Right lobe of liver (tissue), 6 donors: Measurements from ENCODE around the gene KDSR. TPM values are rescaled to one million over a fixed set of nuclear protein-coding genes. Genes with fewer than 3 reads are reported as not detected.
A peak's percentile ranks its signal among the peaks of the same experiment; 100 is the strongest.

Source experiments
- ATAC-seq, 4 donors: fragments of 200-7000 bp; cut with Tn5 transposase; one replicate each; pipeline ENCODE4 v1.9.1; 2020; ENCODE audit warnings: mild to moderate bottlenecking in 4 of 4, moderate library complexity in 4 of 4
- DNase-seq, 3 donors: peaks; one replicate each; pipeline ENCODE4 v3.0.0-alpha.2; 2020
- H3K27ac ChIP-seq, 3 donors: fragments of 200-600 bp; one replicate each; pipeline ENCODE4 v1.8.0; 2022
- H3K27me3 ChIP-seq, 2 donors: fragments of 200-600 bp; one replicate each; pipeline ENCODE4 v1.8.0; 2022
- H3K36me3 ChIP-seq, 4 donors: fragments of 200-600 bp; sonication (generic) in 1 of 4; one replicate each; pipeline versions ENCODE4 v1.5.1 to v1.8.0; 2017 to 2022; ENCODE audit warnings: control low read depth in 1 of 4
- H3K4me1 ChIP-seq, 4 donors: fragments of 200-600 bp; sonication (generic) in 1 of 4; one replicate each; pipeline versions ENCODE4 v1.5.1 to v1.8.0; 2017 to 2022; ENCODE audit warnings: control low read depth in 1 of 4
- H3K4me3 ChIP-seq, 3 donors: fragments of 200-600 bp; one replicate each; pipeline ENCODE4 v1.8.0; 2022
- H3K9me3 ChIP-seq, 4 donors: fragments of 200-600 bp; sonication (generic) in 1 of 4; one replicate each; pipeline versions ENCODE4 v1.5.1 to v1.8.0; 2017 to 2022; ENCODE audit warnings: control low read depth in 1 of 4
- POLR2A ChIP-seq: fragments of 450-650 bp; IDR thresholded peaks from one replicate; pipeline ENCODE4 v1.6.1; 2017; ENCODE audit warnings: antibody characterized with exemption, mild to moderate bottlenecking
- WGBS: methylation state at CpG from one replicate; pipeline ENCODE4 v1.1.6; 2018; ENCODE audit warnings: low coverage, low lambda C conversion rate; ENCODE audit not compliant: insufficient coverage; ENCODE audit errors: missing lambda C conversion rate; 5-methylcytosine and 5-hydroxymethylcytosine counted together
- intact Hi-C, 2 donors: fragments of 100-400 bp; cut with DNase I; formaldehyde crosslinking; loops; one replicate each; pipeline versions ENCODE4 v1.11.2 to v1.14.1; 2022
- total RNA-seq, 6 experiments: library from RNA; depleted of rRNA in 2 of 6; stranded (reverse); fragments of >200 nt in 2 of 6; fragmentation: NEBNext Ultra II Directional in 3 of 6; extraction: Animal tissue kit (Norgen Biotek cat#: 25700) in 3 of 6; gene quantifications; one replicate each; pipeline versions ENCODE4 v1.1.0 to v1.2.4, GENCODE V29; 2016 to 2023
- TF ChIP-seq, protein P1 (sequence below), 4 donors: fragments of 200-600 bp in 3 of 4; fragments of 450-650 bp in 1 of 4; IDR thresholded peaks; one replicate each; pipeline versions ENCODE4 v1.5.1 to v1.8.0; 2016 to 2022; ENCODE audit warnings: antibody characterized with exemption in 4 of 4, mild to moderate bottlenecking in 2 of 4
- donor health status: DM: no; HTN: yes; CAD: no.
- donor health status: DM: no; HTN: no; CAD: no.
- donor health status: DM: no; HTN: no; CAD: no.
- donor health status: DM: no; HTN: yes; CAD: no.
- donor health status: DM: no; HTN: yes; CAD: no.

KDSR gene
- total RNA-seq, 6 experiments from 2014 or later = 32.3 to 67.1 (median 56.1) TPM

DNA sequence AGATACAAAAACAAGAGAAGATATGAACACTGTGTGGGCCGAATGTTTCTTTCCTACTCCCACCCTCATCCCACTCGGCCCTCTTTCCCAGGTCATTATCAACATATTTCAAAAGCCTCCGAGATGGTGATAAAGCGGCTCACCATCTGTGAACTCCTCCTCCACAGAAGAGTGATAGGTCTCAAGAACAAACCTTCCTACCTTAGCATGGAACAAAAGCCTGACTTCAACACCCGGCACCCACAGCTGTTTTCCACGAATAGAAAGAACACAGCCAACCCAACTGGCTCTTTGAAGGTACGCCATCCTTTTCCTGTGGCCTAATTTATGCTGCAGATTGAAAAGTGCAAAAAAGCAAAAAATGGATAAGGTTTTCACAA lies 76.2 kb downstream of the KDSR start:
- H3K9me3 ChIP-seq = no peaks in the 10 kb centered on the region
- DNase-seq (no peak), ATAC-seq (no peak)
- no peak overlapping the region for H3K4me3 ChIP-seq
- H3K36me3 ChIP-seq = no peaks in the 10 kb centered on the region
- intact Hi-C loops = no loop called here
- H3K27me3 ChIP-seq = no peaks in the 10 kb centered on the region
- peaks cover 0 to 4% (median 0%) of the 10 kb centered on the region in 4 donors for H3K4me1 ChIP-seq
- WGBS = 80% methylated on average over 7 of the region's 7 CpGs
- no peak overlapping the region for H3K27ac ChIP-seq
- no peak for TF ChIP-seq POLR2A
- TF ChIP-seq, protein P1, sequence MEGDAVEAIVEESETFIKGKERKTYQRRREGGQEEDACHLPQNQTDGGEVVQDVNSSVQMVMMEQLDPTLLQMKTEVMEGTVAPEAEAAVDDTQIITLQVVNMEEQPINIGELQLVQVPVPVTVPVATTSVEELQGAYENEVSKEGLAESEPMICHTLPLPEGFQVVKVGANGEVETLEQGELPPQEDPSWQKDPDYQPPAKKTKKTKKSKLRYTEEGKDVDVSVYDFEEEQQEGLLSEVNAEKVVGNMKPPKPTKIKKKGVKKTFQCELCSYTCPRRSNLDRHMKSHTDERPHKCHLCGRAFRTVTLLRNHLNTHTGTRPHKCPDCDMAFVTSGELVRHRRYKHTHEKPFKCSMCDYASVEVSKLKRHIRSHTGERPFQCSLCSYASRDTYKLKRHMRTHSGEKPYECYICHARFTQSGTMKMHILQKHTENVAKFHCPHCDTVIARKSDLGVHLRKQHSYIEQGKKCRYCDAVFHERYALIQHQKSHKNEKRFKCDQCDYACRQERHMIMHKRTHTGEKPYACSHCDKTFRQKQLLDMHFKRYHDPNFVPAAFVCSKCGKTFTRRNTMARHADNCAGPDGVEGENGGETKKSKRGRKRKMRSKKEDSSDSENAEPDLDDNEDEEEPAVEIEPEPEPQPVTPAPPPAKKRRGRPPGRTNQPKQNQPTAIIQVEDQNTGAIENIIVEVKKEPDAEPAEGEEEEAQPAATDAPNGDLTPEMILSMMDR (IDR thresholded peaks at IDR 0.05) = no peak

DNA sequence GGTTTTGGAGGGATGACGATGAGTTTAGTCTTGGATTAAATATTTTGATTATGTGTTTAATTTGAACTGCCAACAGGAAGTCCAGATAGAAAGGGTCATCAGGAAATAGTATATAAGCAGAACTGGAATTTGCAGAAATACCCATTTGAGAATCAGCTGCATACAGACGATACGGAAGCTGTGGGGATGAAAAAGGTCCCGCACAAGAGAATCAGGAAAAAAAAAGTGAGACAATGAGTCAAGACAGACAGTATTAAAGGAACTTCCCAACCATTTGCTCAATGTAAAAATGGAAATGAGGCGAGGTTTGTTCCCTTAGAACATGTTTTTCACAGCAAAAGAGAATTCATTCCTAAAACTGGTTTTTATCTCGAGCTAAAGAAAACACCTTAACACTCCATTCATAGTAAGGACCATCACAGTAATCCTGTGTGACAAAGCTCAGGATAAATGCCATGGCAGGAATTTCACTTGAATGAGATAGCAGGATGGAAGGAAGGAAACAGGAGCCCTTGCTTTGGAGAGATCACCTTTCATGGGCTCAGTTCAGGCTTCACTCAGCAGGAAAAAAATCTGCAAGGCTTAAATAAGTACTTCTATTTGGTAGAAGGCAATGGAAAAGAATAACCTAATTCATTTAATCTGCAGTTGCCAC lies 76.7 kb downstream of the KDSR start:
- TF ChIP-seq POLR2A = no peak
- Histone ChIP-seq H3K4me1 (peaks cover 0 to 4% (median 0%) of the 10 kb centered on the region in 4 donors), H3K9me3 (no peaks in the 10 kb centered on the region), H3K27ac (peak overlapping the region in 1 of 3 donors; percentile 7), H3K4me3 (no peak overlapping the region), H3K27me3 (no peaks in the 10 kb centered on the region), H3K36me3 (no peaks in the 10 kb centered on the region)
- DNase-seq = no peak
- intact Hi-C loops = no loop called here
- ATAC-seq = peak in 2 of 4 donors; percentile 20 to 50
- WGBS = 45% methylated on average over 6 of the region's 6 CpGs

DNA sequence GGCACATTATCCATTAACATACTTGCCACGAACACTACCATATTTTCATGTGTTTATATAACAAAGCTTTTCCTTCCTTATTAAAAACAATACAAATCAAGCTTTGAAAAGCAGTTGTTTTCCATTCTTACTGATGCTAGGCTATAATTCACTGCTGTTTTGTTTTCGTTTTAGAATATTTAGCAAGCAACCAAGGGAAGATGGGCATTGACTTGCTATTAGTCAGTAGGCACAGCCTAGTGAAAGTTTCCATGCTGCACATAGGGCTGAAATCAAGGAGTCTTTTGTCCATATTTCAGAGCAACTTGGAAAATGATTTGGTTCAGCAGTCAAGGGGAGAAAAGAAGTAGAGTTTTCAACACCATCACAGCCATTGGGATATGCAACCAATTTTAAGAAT lies 78.7 kb downstream of the KDSR start:
- peaks cover 0 to 4% (median 0%) of the 10 kb centered on the region in 4 donors for H3K4me1 ChIP-seq
- intact Hi-C loops = no loop called here
- ATAC-seq = no peak

DNA sequence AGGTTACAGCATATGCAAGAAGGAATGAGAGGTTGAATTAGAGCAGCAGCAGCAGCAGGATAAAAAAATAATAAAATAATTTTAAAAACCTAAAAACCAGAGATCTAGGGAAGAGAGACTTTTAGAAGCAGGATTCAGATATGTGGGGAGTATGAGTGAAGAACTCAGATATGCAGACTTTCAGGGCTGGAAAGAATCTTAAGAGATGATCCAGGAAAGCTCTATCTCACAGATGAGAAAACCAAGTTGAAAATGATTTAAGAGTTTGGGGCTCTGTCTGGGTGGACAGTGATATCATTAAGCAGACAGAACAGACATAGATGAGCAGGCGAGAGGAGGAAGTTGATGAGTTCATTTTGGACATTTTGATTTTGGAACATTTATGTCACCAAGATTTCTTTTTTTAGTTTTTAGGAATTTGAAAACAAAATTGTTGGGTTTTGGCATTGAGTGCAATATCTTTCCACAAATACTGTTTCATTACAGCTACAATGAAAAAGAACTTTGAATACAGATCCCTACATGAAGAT lies 79.2 kb downstream of the KDSR start:
- no peaks in the 10 kb centered on the region for H3K27me3 ChIP-seq
- no peak for DNase-seq
- 53% methylated on average over 1 of the region's 1 CpG for WGBS
- no peaks in the 10 kb centered on the region for H3K9me3 ChIP-seq
- intact Hi-C loops = no loop called here
- no peak overlapping the region for H3K4me3 ChIP-seq
- TF ChIP-seq POLR2A = no peak
- TF ChIP-seq, protein P1 (IDR thresholded peaks at IDR 0.05) = no peak
- no peak overlapping the region for H3K27ac ChIP-seq
- H3K4me1 ChIP-seq = peaks cover 0 to 4% (median 0%) of the 10 kb centered on the region in 4 donors
- no peak for ATAC-seq
- H3K36me3 ChIP-seq = no peaks in the 10 kb centered on the region

More for the DNA sequence above, 78.7 kb downstream of the KDSR start:
- H3K27me3 ChIP-seq = no peaks in the 10 kb centered on the region
- no peak for TF ChIP-seq POLR2A
- TF ChIP-seq, protein P1 (IDR thresholded peaks at IDR 0.05) = no peak
- H3K27ac ChIP-seq = no peak overlapping the region
- WGBS = 53% methylated on average over 2 of the region's 2 CpGs
- no peaks in the 10 kb centered on the region for H3K36me3 ChIP-seq
- DNase-seq = no peak
- H3K9me3 ChIP-seq = no peaks in the 10 kb centered on the region
- H3K4me3 ChIP-seq = no peak overlapping the region

DNA sequence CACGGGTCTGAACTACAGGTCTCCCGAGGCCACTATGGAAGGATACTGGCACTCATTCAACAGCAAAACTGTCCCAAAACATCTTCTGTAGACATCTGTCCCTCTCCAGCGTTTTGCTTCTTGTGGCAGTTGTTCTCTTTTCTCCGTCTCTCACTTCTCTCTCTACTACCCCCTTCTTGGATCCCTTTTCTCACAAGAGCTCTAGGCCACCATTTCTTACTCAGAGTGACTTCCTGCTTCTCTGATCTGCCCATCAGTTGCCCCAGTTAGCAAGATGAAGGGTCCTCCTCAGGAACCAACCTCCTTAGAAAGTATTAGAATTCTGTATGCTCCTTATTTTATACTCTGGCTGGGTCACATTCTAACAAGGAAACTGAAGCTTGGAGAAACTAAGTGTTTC lies 80.1 kb downstream of the KDSR start:
- H3K27ac ChIP-seq = no peak overlapping the region
- H3K4me3 ChIP-seq = no peak overlapping the region
- no peaks in the 10 kb centered on the region for H3K27me3 ChIP-seq
- H3K9me3 ChIP-seq = no peaks in the 10 kb centered on the region
- no peaks in the 10 kb centered on the region for H3K36me3 ChIP-seq
- DNase-seq = no peak
- intact Hi-C loops = no loop called here
- H3K4me1 ChIP-seq = peaks cover 0 to 4% (median 0%) of the 10 kb centered on the region in 4 donors
- WGBS = 63% methylated on average over 1 of the region's 4 CpGs
- TF ChIP-seq, protein P1 (IDR thresholded peaks at IDR 0.05) = no peak
- TF ChIP-seq POLR2A = no peak
- ATAC-seq = peak in 2 of 4 donors; percentile 19 to 30
